OCI-LY1 (cell line): ENCODE measurements around the gene EIF2AK2.

Experiments
- H2AFZ ChIP-seq: fragments of 200-600 bp; sonication (generic), shearing (Covaris generic); 2 replicates; pipeline ENCODE4 v1.6.0; 2014; ENCODE audit warnings: antibody characterized with exemption, mild to moderate bottlenecking, low read length
- H3F3A ChIP-seq: fragments of 200-600 bp; sonication (generic), shearing (Covaris generic); 2 replicates; pipeline ENCODE4 v1.6.0; 2014; ENCODE audit warnings: mild to moderate bottlenecking, antibody characterized with exemption, low read length, moderate library complexity; ENCODE audit not compliant: insufficient read depth
- H3K27ac ChIP-seq: fragments of 200-600 bp; sonication (generic); 2 replicates; pipeline ENCODE4 v1.5.1; 2014; ENCODE audit warnings: low read length, mixed run types, mild to moderate bottlenecking, low read depth; ENCODE audit not compliant: poor library complexity, severe bottlenecking
- H3K27me3 ChIP-seq: fragments of 200-600 bp; sonication (generic); 2 replicates; pipeline ENCODE4 v1.6.0; 2014; ENCODE audit warnings: antibody characterized with exemption, mild to moderate bottlenecking, low read length, moderate library complexity; ENCODE audit not compliant: insufficient read depth
- H3K36me3 ChIP-seq: fragments of 200-600 bp; sonication (generic); 2 replicates; pipeline ENCODE4 v1.6.1; 2014; ENCODE audit warnings: mild to moderate bottlenecking, antibody characterized with exemption, low read length, moderate library complexity, mixed read lengths; ENCODE audit not compliant: insufficient read depth
- H3K4me1 ChIP-seq: fragments of 200-600 bp; sonication (generic); 2 replicates; pipeline ENCODE4 v1.5.1; 2014; ENCODE audit warnings: mild to moderate bottlenecking, low read length, moderate library complexity; ENCODE audit not compliant: insufficient read depth, severe bottlenecking
- H3K4me2 ChIP-seq: fragments of 200-600 bp; sonication (generic), shearing (Covaris generic); 2 replicates; pipeline ENCODE4 v1.6.1; 2014; ENCODE audit warnings: low read length
- H3K4me3 ChIP-seq: fragments of 200-600 bp; sonication (generic); 2 replicates; pipeline ENCODE4 v1.5.1; 2014; ENCODE audit warnings: low read length, low read depth, mild to moderate bottlenecking, mixed read lengths; ENCODE audit not compliant: poor library complexity, severe bottlenecking
- H3K79me2 ChIP-seq: fragments of 200-600 bp; shearing (Covaris generic); 2 replicates; pipeline ENCODE4 v1.6.1; 2016; ENCODE audit warnings: mixed run types, low read length, mixed read lengths; ENCODE audit not compliant: insufficient read depth
- H3K9ac ChIP-seq: fragments of 200-600 bp; sonication (generic), shearing (Covaris generic); 2 replicates; pipeline ENCODE4 v1.6.1; 2014; ENCODE audit warnings: mild to moderate bottlenecking, low read length, mixed read lengths
- H3K9me2 ChIP-seq: fragments of 200-600 bp; sonication (generic), shearing (Covaris generic); 2 replicates; pipeline ENCODE4 v1.6.1; 2014; ENCODE audit warnings: low read depth, mild to moderate bottlenecking, low read length, mixed read lengths
- H3K9me3 ChIP-seq: fragments of 200-600 bp; shearing (Covaris generic); 2 replicates; pipeline ENCODE4 v1.6.1; 2014; ENCODE audit warnings: low read length, mixed read lengths
- H4K20me1 ChIP-seq: fragments of 200-600 bp; sonication (generic), shearing (Covaris generic); 2 replicates; pipeline ENCODE4 v1.6.0; 2016; ENCODE audit warnings: mild to moderate bottlenecking, low read length; ENCODE audit not compliant: insufficient read depth
- EZH2 ChIP-seq: fragments of 200-600 bp; sonication (generic), shearing (Covaris generic); IDR thresholded peaks from 2 replicates; pipeline ENCODE4 v1.8.0; 2017; ENCODE audit warnings: borderline replicate concordance, mixed run types, mild to moderate bottlenecking, antibody characterized with exemption, low read length, moderate library complexity, mixed read lengths
- TF ChIP-seq, protein P1 (sequence below): fragments of 200-600 bp; sonication (generic), shearing (Covaris generic); IDR thresholded peaks from 2 replicates; pipeline ENCODE4 v1.5.1; 2017; ENCODE audit warnings: mild to moderate bottlenecking, antibody characterized with exemption, low read length, moderate library complexity, mixed read lengths

The EIF2AK2 gene

GRCh38 chr2:37190290-37190689 lies 33.5 kb upstream of the EIF2AK2 start:
- Histone ChIP-seq H3K4me2 (no peak overlapping the region), H3K27me3 (no peaks in the 10 kb centered on the region; the same call in 1 of the 2 replicates), H3K9me2 (no peaks in the 10 kb centered on the region), H3K9ac (no peak overlapping the region), H3K36me3 (no peaks in the 10 kb centered on the region), H3F3A (no peaks in the 10 kb centered on the region), H3K79me2 (no peaks in the 10 kb centered on the region), H3K4me1 (no peaks in the 10 kb centered on the region), H4K20me1 (no peaks in the 10 kb centered on the region), H3K9me3 (no peaks in the 10 kb centered on the region), H3K4me3 (no peak overlapping the region), H2AFZ (no peak overlapping the region), H3K27ac (no peak overlapping the region)
- no peak for TF ChIP-seq EZH2
- TF ChIP-seq, protein P1, sequence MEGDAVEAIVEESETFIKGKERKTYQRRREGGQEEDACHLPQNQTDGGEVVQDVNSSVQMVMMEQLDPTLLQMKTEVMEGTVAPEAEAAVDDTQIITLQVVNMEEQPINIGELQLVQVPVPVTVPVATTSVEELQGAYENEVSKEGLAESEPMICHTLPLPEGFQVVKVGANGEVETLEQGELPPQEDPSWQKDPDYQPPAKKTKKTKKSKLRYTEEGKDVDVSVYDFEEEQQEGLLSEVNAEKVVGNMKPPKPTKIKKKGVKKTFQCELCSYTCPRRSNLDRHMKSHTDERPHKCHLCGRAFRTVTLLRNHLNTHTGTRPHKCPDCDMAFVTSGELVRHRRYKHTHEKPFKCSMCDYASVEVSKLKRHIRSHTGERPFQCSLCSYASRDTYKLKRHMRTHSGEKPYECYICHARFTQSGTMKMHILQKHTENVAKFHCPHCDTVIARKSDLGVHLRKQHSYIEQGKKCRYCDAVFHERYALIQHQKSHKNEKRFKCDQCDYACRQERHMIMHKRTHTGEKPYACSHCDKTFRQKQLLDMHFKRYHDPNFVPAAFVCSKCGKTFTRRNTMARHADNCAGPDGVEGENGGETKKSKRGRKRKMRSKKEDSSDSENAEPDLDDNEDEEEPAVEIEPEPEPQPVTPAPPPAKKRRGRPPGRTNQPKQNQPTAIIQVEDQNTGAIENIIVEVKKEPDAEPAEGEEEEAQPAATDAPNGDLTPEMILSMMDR = no peak

DNA sequence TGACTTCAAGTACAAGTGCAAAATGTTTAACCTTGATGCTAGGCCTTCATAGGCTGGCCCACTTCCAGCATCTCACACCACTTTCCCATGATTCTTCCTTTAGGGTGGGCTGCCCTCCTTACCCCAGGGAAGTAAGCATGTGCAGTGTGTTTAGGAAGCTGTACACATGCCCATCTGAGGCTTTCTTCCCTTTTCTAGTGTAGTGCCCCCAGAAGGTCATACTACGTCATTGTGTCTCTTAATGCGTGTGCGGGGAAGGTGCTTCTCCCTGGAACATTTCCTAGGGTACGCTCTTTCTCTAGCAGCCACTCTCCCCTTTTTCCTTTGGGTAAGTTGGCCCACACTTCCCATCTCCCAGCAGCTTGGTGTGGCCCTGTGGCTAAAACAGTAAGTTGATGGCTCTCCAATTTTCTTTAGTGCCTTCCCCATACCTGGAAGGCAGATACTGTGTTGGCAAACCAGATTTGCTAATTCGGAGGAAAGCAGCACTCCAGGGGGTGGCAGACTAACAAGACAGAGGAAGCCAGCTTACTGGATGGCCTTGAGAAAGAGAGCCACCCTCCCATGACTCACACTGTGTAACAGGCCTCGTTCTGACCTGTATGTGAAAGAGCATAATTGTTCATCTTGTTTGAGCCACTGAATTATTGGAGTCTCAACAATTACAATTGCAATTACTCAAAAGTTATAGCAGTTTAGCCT lies 32.8 kb upstream of the EIF2AK2 start:
- H3K9ac ChIP-seq = no peak overlapping the region
- H3K4me2 ChIP-seq = no peak overlapping the region
- H3K9me3 ChIP-seq = no peaks in the 10 kb centered on the region
- no peak overlapping the region for H2AFZ ChIP-seq
- H3K36me3 ChIP-seq = no peaks in the 10 kb centered on the region
- no peaks in the 10 kb centered on the region for H3K4me1 ChIP-seq
- H3F3A ChIP-seq = no peaks in the 10 kb centered on the region
- H4K20me1 ChIP-seq = no peaks in the 10 kb centered on the region
- no peaks in the 10 kb centered on the region for H3K79me2 ChIP-seq
- H3K9me2 ChIP-seq = no peaks in the 10 kb centered on the region
- TF ChIP-seq, protein P1 = peak; percentile 35; the same call in 1 of the 2 replicates
- TF ChIP-seq EZH2 = no peak
- no peaks in the 10 kb centered on the region; the same call in 1 of the 2 replicates for H3K27me3 ChIP-seq
- H3K4me3 ChIP-seq = no peak overlapping the region
- H3K27ac ChIP-seq = no peak overlapping the region

DNA sequence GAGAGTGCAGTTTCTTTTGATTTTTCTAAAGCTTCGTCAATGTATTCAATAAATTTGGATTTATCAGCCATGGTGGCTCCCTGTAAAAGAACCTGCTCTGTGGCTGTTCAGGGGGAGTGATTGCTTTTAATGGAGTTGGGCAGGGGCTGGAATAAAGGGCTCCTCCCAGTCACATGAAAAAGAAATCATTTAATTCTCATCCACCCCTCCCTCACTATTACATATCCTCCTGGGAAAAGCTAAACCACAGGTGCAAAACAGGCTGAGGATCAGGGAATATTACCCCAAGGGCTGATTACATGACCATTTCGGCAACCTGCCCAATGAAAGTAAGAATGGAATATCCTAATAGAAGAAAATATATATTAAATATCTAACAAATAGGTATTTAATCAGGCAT lies 31.8 kb upstream of the EIF2AK2 start, which contains the start of gene SULT6B1:
SULT6B1 (minus strand) TSS at position 101 of the 400 bp plus-strand sequence; CDS start at position 71, 30 bp downstream.
- Histone ChIP-seq H2AFZ (no peak within 1 kb of the TSS), H4K20me1 (no peaks in the 10 kb centered on the region), H3K9ac (no peak within 1 kb of the TSS), H3K4me3 (no peak within 1 kb of the TSS), H3K36me3 (no peaks in the 10 kb centered on the region), H3K79me2 (no peaks in the 10 kb centered on the region), H3K27ac (no peak within 1 kb of the TSS), H3K9me3 (no peaks in the 10 kb centered on the region), H3K9me2 (no peaks in the 10 kb centered on the region), H3F3A (no peaks in the 10 kb centered on the region), H3K4me2 (no peak within 1 kb of the TSS), H3K4me1 (no peaks in the 10 kb centered on the region), H3K27me3 (no peaks in the 10 kb centered on the region; the same call in 1 of the 2 replicates)
- TF ChIP-seq EZH2 = no peak
- TF ChIP-seq, protein P1 = no peak
